Renal cortex interstitium (tissue), 11 donors: ENCODE data around the gene ARTN. TPM values are rescaled to one million over a fixed set of nuclear protein-coding genes. Genes with fewer than 3 reads are reported as not detected.
A peak's percentile ranks its signal among the peaks of the same experiment; 100 is the strongest.

Experiments used
- DNase-seq, 11 donors: peaks; one replicate each; pipeline ENCODE4 v3.0.0-alpha.2; 2013; ENCODE audit warnings: low read depth in 9 of 11, low spot score in 4 of 11; ENCODE audit errors: extremely low read depth in 1 of 11
- polyA plus RNA-seq, 3 donors: library from polyadenylated mRNA; unstranded; fragments of 120-200 nt; gene quantifications; one replicate each; pipeline ENCODE4 v1.2.1, GENCODE V29; 2013; ENCODE audit not compliant: insufficient read length in 3 of 3

The ARTN gene
- polyA plus RNA-seq, 3 donors = 1.4 to 4.3 (median 1.9) TPM

GRCh38 chr1:43963006-43963405 lies 29.4 kb downstream of the ARTN start:
- DNase-seq = no peak

GRCh38 chr1:43963890-43964289 lies 30.3 kb downstream of the ARTN start:
- DNase-seq = no peak

- no peak for DNase-seq
Measured at GRCh38 chr1:43965316-43965715, 31.7 kb downstream of the ARTN start.

GRCh38 chr1:43968348-43968948 lies 34.8 kb downstream of the ARTN start:
- no peak for DNase-seq

GRCh38 chr1:43969416-43969745 lies 35.8 kb downstream of the ARTN start:
- no peak for DNase-seq

- DNase-seq = peak; percentile 86 to 98 (median 94)
Measured at GRCh38 chr1:43969746-43970466, 36.3 kb downstream of the ARTN start, which contains the start of gene DPH2. TSS of gene DPH2 (plus strand) at chr1:43970010. CDS start at chr1:43970176, 166 bp downstream.

- DNase-seq = no peak
Measured at GRCh38 chr1:43970502-43970901, 36.9 kb downstream of the ARTN start.

- DNase-seq = no peak
Measured at GRCh38 chr1:43970911-43971310, 37.3 kb downstream of the ARTN start.

- DNase-seq = no peak
Measured at GRCh38 chr1:43971336-43971980, 37.9 kb downstream of the ARTN start.

GRCh38 chr1:43973981-43974442 lies 40.4 kb downstream of the ARTN start:
- DNase-seq = no peak

- DNase-seq = peak in 10 of 11 donors; percentile 74 to 92 (median 87)
Measured at GRCh38 chr1:43974443-43975248, 41.0 kb downstream of the ARTN start, which contains the start of gene ATP6V0B. TSS of gene ATP6V0B (plus strand) at chr1:43974960. CDS start at chr1:43975041, 81 bp downstream.

GRCh38 chr1:43975249-43975961 lies 41.8 kb downstream of the ARTN start:
- DNase-seq = no peak

- DNase-seq = no peak
Measured at GRCh38 chr1:43976045-43976444, 42.4 kb downstream of the ARTN start.

GRCh38 chr1:43976890-43977289 lies 43.3 kb downstream of the ARTN start:
- DNase-seq = no peak

GRCh38 chr1:43977376-43978263 lies 44.0 kb downstream of the ARTN start:
- DNase-seq = no peak

- DNase-seq = no peak
Measured at GRCh38 chr1:43978264-43978550, 44.6 kb downstream of the ARTN start.

- no peak for DNase-seq
Measured at GRCh38 chr1:43978551-43979260, 45.1 kb downstream of the ARTN start, which contains the start of gene B4GALT2. TSS of gene B4GALT2 (plus strand) at chr1:43979210. CDS start at chr1:43981161, 1,951 bp downstream.

- DNase-seq = no peak
Measured at GRCh38 chr1:43979261-43979527, 45.6 kb downstream of the ARTN start.
